ENCODE data around the gene GPR61.

- no peak for TF ChIP-seq CTCF (IDR thresholded peaks at IDR 0.05)
- TF ChIP-seq POLR2A (IDR thresholded peaks at IDR 0.05) = no peak
Observed at GRCh38 chr1:109566982-109567381, 27.3 kb downstream of the GPR61 start.
